ENCODE data around the gene UBE3C. TPM values are rescaled to one million over a fixed set of nuclear protein-coding genes. Genes with fewer than 3 reads are reported as not detected.

Gene UBE3C
- total and polyA plus RNA-seq, 9 of the 15 experiments (the other 6 are each of a cell fraction or from before 2014, with no cell fraction given) = 9.6 to 91.7 (median 75.4) TPM

- TF ChIP-seq CTCF (IDR thresholded peaks at IDR 0.05 in 2 of 3, conservative IDR thresholded peaks at IDR 0.05 in 1 of 3; ENCODE audit: insufficient read depth in 2 of 3, low read depth in 1 of 3, low read length in 3 of 3) (peak; percentile 55 to 72 (median 70)), MLLT1 (IDR thresholded peaks at IDR 0.05) (peak in 1 of 2 experiments; percentile 49; a peak in 2 of 4 replicates), RBBP5 (IDR thresholded peaks at IDR 0.05; ENCODE audit: borderline replicate concordance, insufficient read depth, low read length, poor library complexity, severe bottlenecking) (no peak), PHF20 (IDR thresholded peaks at IDR 0.05; ENCODE audit: partially characterized antibody) (peak; percentile 71), CBX1 (IDR thresholded peaks at IDR 0.05; ENCODE audit: low read depth) (peak; percentile 93), SMC3 (conservative IDR thresholded peaks at IDR 0.05; ENCODE audit: insufficient read depth, low read depth, low read length) (no peak), ZNF398 (CRISPR knock-in tag; IDR thresholded peaks at IDR 0.05) (no peak), MTA3 (IDR thresholded peaks at IDR 0.05; ENCODE audit: borderline replicate concordance) (0 out of 2 replicates have a peak, but pooled peaks have one; percentile 27), YBX1 (IDR thresholded peaks at IDR 0.05) (no peak), ZBTB33 (CRISPR knock-in tag; IDR thresholded peaks at IDR 0.05) (peak; percentile 80), RAD51 (IDR thresholded peaks at IDR 0.05; ENCODE audit: borderline replicate concordance, low read depth) (peak; percentile 62; the same call in 1 of the 2 replicates), RBM14 (IDR thresholded peaks at IDR 0.05; ENCODE audit: borderline replicate concordance, insufficient read depth, low read depth, low read length) (0 out of 2 replicates have a peak, but pooled peaks have one; percentile 21), ETS2 (tag; IDR thresholded peaks at IDR 0.05; ENCODE audit: borderline replicate concordance, poor library complexity, severe bottlenecking) (no peak), BRF1 (IDR thresholded peaks at IDR 0.05; ENCODE audit: borderline replicate concordance, extremely low read depth, insufficient read length) (no peak), TCF7 (IDR thresholded peaks at IDR 0.05; ENCODE audit: borderline replicate concordance) (0 out of 2 replicates have a peak, but pooled peaks have one; percentile 28), MECOM (CRISPR knock-in tag; IDR thresholded peaks at IDR 0.05) (no peak), CHD4 (IDR thresholded peaks at IDR 0.05; ENCODE audit: insufficient read depth, insufficient replicate concordance, low read depth, low read length, poor library complexity, severe bottlenecking) (no peak)
Measured at GRCh38 chr7:157299613-157300368, 161.1 kb downstream of the UBE3C start (continued).

Data from K562 (cell line).